Measurements from ENCODE around the gene IFNL1.
A peak's percentile ranks its signal among the peaks of the same experiment; 100 is the strongest.
"Not testable (repeated sequence)": the region's sequence is repeated elsewhere in the genome, so short reads cannot be mapped to it uniquely, and the experiment has no call there.

The IFNL1 gene

GRCh38 chr19:39332738-39333137 is 36.5 kb downstream of the IFNL1 start:
- not testable (repeated sequence) for DNase-seq

GRCh38 chr19:39333507-39333906 is 37.3 kb downstream of the IFNL1 start:
- DNase-seq, result no peak

- DNase-seq, result no peak
Observed at GRCh38 chr19:39334444-39334976, 38.3 kb downstream of the IFNL1 start.

- peak; percentile 42 for DNase-seq
Observed at GRCh38 chr19:39335168-39335548, 39.0 kb downstream of the IFNL1 start.

GRCh38 chr19:39336483-39336882 is 40.3 kb downstream of the IFNL1 start:
- DNase-seq, result no peak

- DNase-seq, result no peak
Observed at GRCh38 chr19:39339674-39340073, 43.5 kb downstream of the IFNL1 start.

GRCh38 chr19:39340156-39340555 is 43.9 kb downstream of the IFNL1 start:
- not testable (repeated sequence) for DNase-seq

GRCh38 chr19:39341129-39341718 is 45.0 kb downstream of the IFNL1 start:
- DNase-seq, result peak; percentile 43

- DNase-seq, result peak; percentile 100
Observed at GRCh38 chr19:39341719-39342604, 45.8 kb downstream of the IFNL1 start, which contains the start of gene SAMD4B. Gene SAMD4B (plus strand): TSS chr19:39342421. CDS start chr19:39356894, 14,473 bp downstream.

- DNase-seq, result no peak
Observed at GRCh38 chr19:39342647-39343305, 46.6 kb downstream of the IFNL1 start.

GRCh38 chr19:39345956-39346355 is 49.7 kb downstream of the IFNL1 start:
- DNase-seq, result no peak

- no peak for DNase-seq
Observed at GRCh38 chr19:39347332-39348164, 51.3 kb downstream of the IFNL1 start.
